Endothelial cell of umbilical vein (primary cell): ENCODE measurements around the gene NCKAP5. TPM values are rescaled to one million over a fixed set of nuclear protein-coding genes. Genes with fewer than 3 reads are reported as not detected.

Experiments
- BruUV-seq: library from RNA; stranded (reverse); fragments of 400-500 nt; replicated peaks from 2 replicates; lab custom pipeline; 2021; lab: Mats Ljungman, UMichigan
- CTCF ChIA-PET: fragments of 300-600, 350-600 bp; sonication (Branson Sonifier 250); formaldehyde crosslinking; loops from one replicate; lab custom pipeline; 2021; ENCODE audit warnings: antibody characterized with exemption, inconsistent platforms; lab: Charles Lee
- POLR2A ChIA-PET: fragments of 300-600, 350-600 bp; sonication (Branson Sonifier 250); formaldehyde crosslinking; loops from one replicate; lab custom pipeline; 2021; ENCODE audit warnings: antibody characterized with exemption, inconsistent platforms; lab: Charles Lee
- DNase-seq: peaks from one replicate; pipeline ENCODE4 v3.0.0-alpha.2; 2011; ENCODE audit warnings: low read depth, low spot score
- FAIRE-seq: peaks from 2 replicates; lab custom pipeline; 2011; peaks lifted over from hg19 to GRCh38; lab: Jason Lieb, UNC
- H2AFZ ChIP-seq: 2 replicates; pipeline ENCODE4 v1.6.0; 2012; ENCODE audit warnings: low read depth, low read length, control low read depth, inconsistent platforms
- H3K27ac ChIP-seq: 2 replicates; pipeline ENCODE4 v1.5.1; 2011; ENCODE audit warnings: low read depth, mild to moderate bottlenecking, control low read depth, low read length, moderate library complexity; ENCODE audit not compliant: insufficient read depth
- H3K27me3 ChIP-seq, 2 experiments: 2 replicates each; pipeline versions ENCODE4 v1.6.0 to v1.6.1; 2011; ENCODE audit warnings: low read length in 2 of 2, mixed read lengths in 1 of 2; ENCODE audit not compliant: control insufficient read depth in 2 of 2, insufficient read depth in 2 of 2
- H3K36me3 ChIP-seq, 2 experiments: 2 replicates in 1 of 2; 3 replicates in 1 of 2; pipeline ENCODE4 v1.5.1; 2011; ENCODE audit warnings: low read length in 2 of 2, mild to moderate bottlenecking in 1 of 2, moderate library complexity in 1 of 2; ENCODE audit not compliant: control insufficient read depth in 2 of 2, insufficient read depth in 2 of 2; ENCODE audit errors: extremely low read depth in 1 of 2
- H3K4me1 ChIP-seq: 3 replicates; pipeline ENCODE4 v1.5.1; 2011; ENCODE audit warnings: mild to moderate bottlenecking, low read length; ENCODE audit not compliant: control insufficient read depth, insufficient read depth; ENCODE audit errors: extremely low read depth
- H3K4me2 ChIP-seq: 2 replicates; pipeline ENCODE4 v1.6.1; 2011; ENCODE audit warnings: low read length, control low read depth, mixed read lengths; ENCODE audit not compliant: insufficient read depth
- H3K4me3 ChIP-seq, 3 experiments: fragments of 200-600 bp in 1 of 3; sonication (generic), shearing (Covaris generic) in 1 of 3; replicated peaks in 1 of 3; 2 replicates each; pipeline ENCODE4 v1.5.1; 2011 to 2016; ENCODE audit warnings: control low read depth in 3 of 3, low read length in 3 of 3, mild to moderate bottlenecking in 2 of 3, inconsistent platforms in 1 of 3, low read depth in 1 of 3, moderate library complexity in 1 of 3; ENCODE audit not compliant: insufficient read depth in 1 of 3
- H3K79me2 ChIP-seq: 2 replicates; pipeline ENCODE4 v1.6.0; 2012; ENCODE audit warnings: low read length, inconsistent platforms; ENCODE audit not compliant: control insufficient read depth, insufficient read depth
- H3K9ac ChIP-seq: replicated peaks from 2 replicates; pipeline ENCODE3; 2011; ENCODE audit warnings: low read length, control low read depth; ENCODE audit not compliant: insufficient read depth; ENCODE audit errors: extremely low read depth
- H3K9me1 ChIP-seq: replicated peaks from 3 replicates; pipeline ENCODE4 v1.6.0; 2011; ENCODE audit warnings: mild to moderate bottlenecking, low read length; ENCODE audit not compliant: control insufficient read depth, insufficient read depth; ENCODE audit errors: extremely low read depth
- H3K9me3 ChIP-seq: replicated peaks from 2 replicates; pipeline ENCODE4 v1.5.1; 2012; ENCODE audit warnings: low read length, inconsistent platforms; ENCODE audit not compliant: control insufficient read depth, insufficient read depth
- H4K20me1 ChIP-seq: replicated peaks from 2 replicates; pipeline ENCODE3; 2011; ENCODE audit warnings: mild to moderate bottlenecking, low read length; ENCODE audit not compliant: control insufficient read depth, insufficient read depth; ENCODE audit errors: extremely low read depth
- CTCF ChIP-seq, 2 donors: IDR thresholded peaks; 1 replicate in 1 of 2; 2 replicates in 1 of 2; pipeline ENCODE4 v1.5.1; 2011; ENCODE audit warnings: low read length in 2 of 2, mild to moderate bottlenecking in 2 of 2, moderate library complexity in 2 of 2, control low read depth in 1 of 2, inconsistent platforms in 1 of 2, low read depth in 1 of 2; ENCODE audit not compliant: insufficient read depth in 1 of 2; ENCODE audit errors: extremely low read depth in 1 of 2
- EZH2 ChIP-seq: IDR thresholded peaks from 2 replicates; pipeline ENCODE4 v1.6.1; 2012; ENCODE audit warnings: borderline replicate concordance, low read depth, mild to moderate bottlenecking, moderate library complexity, low read length, inconsistent platforms; ENCODE audit not compliant: severe bottlenecking
- FOS ChIP-seq: IDR thresholded peaks from 2 replicates; pipeline ENCODE4 v1.6.1; 2011; ENCODE audit warnings: mild to moderate bottlenecking, low read length, moderate library complexity, borderline replicate concordance; ENCODE audit not compliant: insufficient read depth
- GATA2 ChIP-seq: IDR thresholded peaks from 2 replicates; pipeline ENCODE4 v1.7.0; 2011; ENCODE audit warnings: low read depth, mild to moderate bottlenecking, moderate library complexity, mixed read lengths, low read length; ENCODE audit not compliant: insufficient read length, insufficient read depth
- JUN ChIP-seq: IDR thresholded peaks from 2 replicates; pipeline ENCODE4 v1.6.1; 2011; ENCODE audit warnings: borderline replicate concordance, low read depth; ENCODE audit not compliant: insufficient read length, insufficient read depth
- MYC ChIP-seq: IDR thresholded peaks from one replicate; pipeline ENCODE4 v1.6.1; 2011; ENCODE audit warnings: mild to moderate bottlenecking, low read depth, low read length
- POLR2A ChIP-seq: IDR thresholded peaks from 2 replicates; pipeline ENCODE4 v1.6.1; 2012; ENCODE audit warnings: low read depth, mild to moderate bottlenecking, control low read depth, low read length
- POLR2AphosphoS5 ChIP-seq: IDR thresholded peaks from 2 replicates; pipeline ENCODE4 v1.6.1; 2012; ENCODE audit warnings: low read depth, mild to moderate bottlenecking, control low read depth, low read length, moderate library complexity; ENCODE audit not compliant: insufficient read depth
- dilution Hi-C: fragments of 300-500 bp; cut with MboI; formaldehyde crosslinking; loops from one replicate; pipeline ENCODE4 v1.15.0; 2019; ENCODE audit warnings: low sequenced_read_pairs; ENCODE audit not compliant: extremely low pct_ligation_motif_present
- intact Hi-C: fragments of 100-400 bp; cut with micrococcal nuclease; formaldehyde crosslinking; loops from one replicate; pipeline ENCODE4 v1.10.0; 2022
- polyA plus RNA-seq, 4 experiments: library from polyadenylated mRNA; depleted of rRNA in 3 of 4; stranded (reverse) in 3 of 4; unstranded in 1 of 4; fragments of >200 nt; gene quantifications; 2 replicates each; pipeline versions ENCODE4 v1.2.1 to v1.2.3, GENCODE V29; 2011 to 2012; ENCODE audit warnings: missing spikeins in 1 of 4
- total RNA-seq: library from RNA; stranded (reverse); gene quantifications from 2 replicates; pipeline ENCODE4 v1.2.3, GENCODE V29; 2021
- TF ChIP-seq, protein P1 (sequence below): IDR thresholded peaks from 2 replicates; pipeline ENCODE4 v1.6.1; 2011; ENCODE audit not compliant: insufficient read depth, insufficient read length

The NCKAP5 gene
- total and polyA plus RNA-seq, 2 donors (not counting 3 experiments of a cell fraction or from before 2014, with no cell fraction given): 0.47 to 3.3 TPM

GRCh38 chr2:133517876-133518275 is 50.4 kb downstream of the NCKAP5 start:
- intact Hi-C loops: no loop called here
- Histone ChIP-seq H3K36me3 (no peaks in the 10 kb centered on the region), H3K4me1 (no peaks in the 10 kb centered on the region), H3K4me2 (no peak overlapping the region), H3K4me3 (no peak overlapping the region), H3K79me2 (no peaks in the 10 kb centered on the region), H3K27me3 (peaks cover 0 to 1% of the 10 kb centered on the region in 2 experiments), H3K9me3 (no peaks in the 10 kb centered on the region), H3K9me1 (no peaks in the 10 kb centered on the region), H4K20me1 (no peaks in the 10 kb centered on the region), H2AFZ (no peak overlapping the region), H3K9ac (no peak overlapping the region), H3K27ac (no peak overlapping the region)
- POLR2A ChIA-PET: no interaction called here
- FAIRE-seq: no peak
- DNase-seq: no peak
- CTCF ChIA-PET: interaction anchor here (3.1 to 4.2 kb wide), 2 partner anchors 262 to 326 kb away, joined by 81 to 84 read pairs; no protein-coding TSS in a partner anchor
- BruUV-seq: no TSS peak
- TF ChIP-seq FOS: no peak
- no peak for TF ChIP-seq EZH2
- TF ChIP-seq POLR2A: no peak
- no peak for TF ChIP-seq POLR2AphosphoS5
- no peak for TF ChIP-seq CTCF (IDR thresholded peaks at IDR 0.05; ENCODE audit: extremely low read depth in 1 of 2, insufficient read depth in 1 of 2, low read depth in 1 of 2, low read length in 2 of 2)
- TF ChIP-seq JUN: no peak
- TF ChIP-seq GATA2: no peak
- TF ChIP-seq, protein P1, sequence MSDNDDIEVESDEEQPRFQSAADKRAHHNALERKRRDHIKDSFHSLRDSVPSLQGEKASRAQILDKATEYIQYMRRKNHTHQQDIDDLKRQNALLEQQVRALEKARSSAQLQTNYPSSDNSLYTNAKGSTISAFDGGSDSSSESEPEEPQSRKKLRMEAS: no peak
- no peak for TF ChIP-seq MYC
- dilution Hi-C loops: no loop called here
